ENCODE data around the gene MT1B. TPM values are rescaled to one million over a fixed set of nuclear protein-coding genes. Genes with fewer than 3 reads are reported as not detected.

Gene MT1B
- total RNA-seq, 2 experiments from 2014 or later, result not detected

- ChIA-PET CTCF (ENCODE audit: unreplicated experiment) (no interaction called here), POLR2A (no interaction called here)
- Histone ChIP-seq H3K4me3 (ENCODE audit: low read depth, low read length, poor library complexity, severe bottlenecking) (no peak overlapping the region), H3K9me2 (ENCODE audit: insufficient read depth, low read length) (no peaks in the 10 kb centered on the region), H3K4me2 (ENCODE audit: low read length) (no peak overlapping the region), H3K27ac (ENCODE audit: low read depth, low read length, poor library complexity, severe bottlenecking) (no peak overlapping the region), H3K9me3 (ENCODE audit: low read length) (no peaks in the 10 kb centered on the region), H3K36me3 (ENCODE audit: insufficient read depth, low read length) (no peaks in the 10 kb centered on the region), H4K20me1 (ENCODE audit: insufficient read depth, low read length) (no peaks in the 10 kb centered on the region), H2AFZ (ENCODE audit: low read length) (no peak overlapping the region), H3K79me2 (ENCODE audit: insufficient read depth, low read depth, low read length) (no peaks in the 10 kb centered on the region), H3K4me1 (ENCODE audit: insufficient read depth, low read length, poor library complexity, severe bottlenecking) (peaks cover under 1% of the 10 kb centered on the region)
- no peak for TF ChIP-seq CTCF (conservative IDR thresholded peaks at IDR 0.05; ENCODE audit: low read length)
- TF ChIP-seq EZH2phosphoT487 (IDR thresholded peaks at IDR 0.05; ENCODE audit: borderline replicate concordance, low read depth, low read length), result no peak
- intact Hi-C loops (cut with micrococcal nuclease; ENCODE audit: unreplicated experiment), result no loop called here
- no peak for DNase-seq (ENCODE audit: low spot score)
- BruUV-seq (replicated peaks), result no TSS peak
Observed at GRCh38 chr16:56635441-56635967, 16.2 kb upstream of the MT1B start.

DNA sequence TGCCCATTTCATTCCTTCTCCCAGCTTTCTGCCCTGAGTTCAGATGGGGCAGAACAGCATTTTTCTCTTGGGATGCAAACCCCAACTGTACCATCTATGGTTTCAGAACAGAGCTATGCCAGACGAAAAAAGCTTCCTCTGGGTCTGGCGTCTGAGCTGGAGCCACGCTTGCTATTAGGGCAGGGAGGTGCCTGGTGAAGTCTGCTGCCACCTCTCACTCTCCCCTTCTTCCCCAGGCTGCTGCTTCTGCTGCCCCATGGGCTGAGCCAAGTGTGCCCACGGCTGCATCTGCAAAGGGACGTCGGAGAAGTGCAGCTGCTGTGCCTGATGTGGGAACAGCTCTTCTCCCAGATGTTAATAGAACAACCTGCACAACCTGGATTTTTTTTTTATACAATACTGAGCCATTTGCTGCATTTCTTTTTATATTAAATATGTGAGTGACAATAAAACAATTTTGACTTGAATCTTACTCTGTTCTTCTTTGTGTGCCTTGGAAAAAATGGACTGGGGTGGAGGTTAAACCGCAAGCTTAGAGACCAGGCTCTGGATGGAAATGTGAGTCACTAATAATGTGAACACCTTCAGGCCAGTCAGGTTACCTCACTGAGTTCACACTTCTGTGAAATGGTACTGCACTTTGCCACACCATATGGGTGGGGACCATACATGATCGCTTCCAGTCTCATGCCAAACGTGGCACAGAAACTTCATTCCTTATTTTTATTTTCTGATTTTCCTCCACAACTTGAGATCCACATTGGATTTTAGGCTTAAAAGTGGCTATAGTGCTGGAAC is 14.9 kb upstream of the MT1B start:
- H2AFZ ChIP-seq (ENCODE audit: low read length), result no peak overlapping the region
- H4K20me1 ChIP-seq (ENCODE audit: insufficient read depth, low read length), result no peaks in the 10 kb centered on the region
- ChIA-PET CTCF (ENCODE audit: unreplicated experiment) (interaction anchor here (0.6 kb wide), 1 partner anchor 31 kb away, joined by 3 read pairs; no protein-coding TSS in a partner anchor), POLR2A (no interaction called here)
- H3K9me2 ChIP-seq (ENCODE audit: insufficient read depth, low read length), result no peaks in the 10 kb centered on the region
- intact Hi-C loops (cut with micrococcal nuclease; ENCODE audit: unreplicated experiment), result no loop called here
- H3K27ac ChIP-seq (ENCODE audit: low read depth, low read length, poor library complexity, severe bottlenecking), result no peak overlapping the region
- H3K9me3 ChIP-seq (ENCODE audit: low read length), result no peaks in the 10 kb centered on the region
- TF ChIP-seq EZH2phosphoT487 (IDR thresholded peaks at IDR 0.05; ENCODE audit: borderline replicate concordance, low read depth, low read length), result no peak
- no peak for TF ChIP-seq CTCF (conservative IDR thresholded peaks at IDR 0.05; ENCODE audit: low read length)
- H3K4me3 ChIP-seq (ENCODE audit: low read depth, low read length, poor library complexity, severe bottlenecking), result no peak overlapping the region
- BruUV-seq (replicated peaks), result no TSS peak
- DNase-seq (ENCODE audit: low spot score), result no peak
- no peaks in the 10 kb centered on the region for H3K36me3 ChIP-seq (ENCODE audit: insufficient read depth, low read length)
- H3K79me2 ChIP-seq (ENCODE audit: insufficient read depth, low read depth, low read length), result no peaks in the 10 kb centered on the region
- H3K4me2 ChIP-seq (ENCODE audit: low read length), result no peak overlapping the region
- H3K4me1 ChIP-seq (ENCODE audit: insufficient read depth, low read length, poor library complexity, severe bottlenecking), result no peaks in the 10 kb centered on the region

Measured in OCI-LY7 (cell line).